GM12878 (cell line): ENCODE measurements around the gene TTLL10. TPM values are rescaled to one million over a fixed set of nuclear protein-coding genes. Genes with fewer than 3 reads are reported as not detected.

ENCODE experiments used
- ATAC-seq: fragments of 200-7000 bp; cut with Tn5 transposase; 3 replicates; pipeline ENCODE4 v1.9.1; 2020; ENCODE audit warnings: mild to moderate bottlenecking, moderate library complexity
- BruUV-seq: library from RNA; stranded (reverse); fragments of 400-500 nt; replicated peaks from 2 replicates; lab custom pipeline; 2021; lab: Mats Ljungman, UMichigan
- CTCF ChIA-PET: fragments of 300-600 bp; sonication (Branson Sonifier 250); formaldehyde crosslinking; extraction: SDS; loops from one replicate; lab custom pipeline; 2021; ENCODE audit warnings: inconsistent platforms; lab: Yijun Ruan, JAX
- POLR2A ChIA-PET: fragments of 350-600 bp; formaldehyde crosslinking; extraction: SDS; loops from one replicate; lab custom pipeline; 2021; ENCODE audit warnings: inconsistent platforms; lab: Charles Lee
- RAD21 ChIA-PET: fragments of 300-600 bp; sonication (Branson Sonifier 250); formaldehyde crosslinking; loops from one replicate; lab custom pipeline; 2023; ENCODE audit warnings: antibody characterized with exemption; ENCODE audit not compliant: unreplicated experiment; lab: Charles Lee
- SMC1A ChIA-PET: fragments of 300-600 bp; sonication (Branson Sonifier 250); formaldehyde crosslinking; loops from one replicate; lab custom pipeline; 2023; ENCODE audit not compliant: unreplicated experiment, uncharacterized antibody; lab: Charles Lee
- DNase-seq: peaks from one replicate; pipeline ENCODE4 v3.0.0-alpha.2; 2011; ENCODE audit warnings: low read depth, low spot score
- FAIRE-seq: peaks from 3 replicates; lab custom pipeline; 2011; peaks lifted over from hg19 to GRCh38; lab: Jason Lieb, UNC
- H2AFZ ChIP-seq: 2 replicates; pipeline ENCODE4 v1.6.0; 2011; ENCODE audit warnings: low read depth, low read length, control low read depth; ENCODE audit not compliant: control insufficient read depth
- H3K27ac ChIP-seq: 2 replicates; pipeline ENCODE4 v1.5.1; 2011; ENCODE audit warnings: control low read depth; ENCODE audit not compliant: control insufficient read depth, insufficient read depth
- H3K27me3 ChIP-seq, 2 experiments: replicated peaks in 1 of 2; 2 replicates each; pipeline versions ENCODE4 v1.6.0 to v1.6.1; 2011; ENCODE audit warnings: low read length in 1 of 2; ENCODE audit not compliant: control insufficient read depth in 2 of 2, insufficient read depth in 2 of 2
- H3K36me3 ChIP-seq, 2 experiments: 2 replicates each; pipeline ENCODE4 v1.5.1; 2011; ENCODE audit warnings: low read length in 1 of 2; ENCODE audit not compliant: control insufficient read depth in 2 of 2, insufficient read depth in 2 of 2
- H3K4me1 ChIP-seq: 2 replicates; pipeline ENCODE4 v1.6.1; 2011; ENCODE audit warnings: mild to moderate bottlenecking, low read length, moderate library complexity, mixed read lengths; ENCODE audit not compliant: control insufficient read depth, insufficient read depth
- H3K4me2 ChIP-seq: 2 replicates; pipeline ENCODE4 v1.6.0; 2011; ENCODE audit warnings: control low read depth; ENCODE audit not compliant: control insufficient read depth, insufficient read depth
- H3K4me3 ChIP-seq: fragments of 200-600 bp; sonication (generic); 2 replicates; pipeline ENCODE4 v1.5.1; 2016
- H3K79me2 ChIP-seq: 2 replicates; pipeline ENCODE4 v1.6.0; 2011; ENCODE audit warnings: low read length; ENCODE audit not compliant: control insufficient read depth, insufficient read depth
- H3K9ac ChIP-seq: 2 replicates; pipeline ENCODE4 v1.8.0; 2011; ENCODE audit warnings: low read length, control low read depth, mixed read lengths; ENCODE audit not compliant: control insufficient read depth, insufficient read depth
- H3K9me3 ChIP-seq: replicated peaks from 3 replicates; pipeline ENCODE4 v1.5.1; 2011; ENCODE audit warnings: mild to moderate bottlenecking, low read length; ENCODE audit not compliant: control insufficient read depth, insufficient read depth
- H4K20me1 ChIP-seq: 2 replicates; pipeline ENCODE4 v1.6.0; 2011; ENCODE audit not compliant: control insufficient read depth, insufficient read depth
- CHD1 ChIP-seq: IDR thresholded peaks from 2 replicates; pipeline ENCODE4 v1.6.1; 2012; ENCODE audit warnings: low read depth, low read length, improper control_type of control experiment
- E2F8 ChIP-seq: fragments of 450-650 bp; IDR thresholded peaks from 2 replicates; pipeline ENCODE4 v1.6.1; 2018; ENCODE audit warnings: mild to moderate bottlenecking, low read depth, moderate library complexity; ENCODE audit not compliant: partially characterized antibody
- EED ChIP-seq: sonication (generic); IDR thresholded peaks from 2 replicates; pipeline ENCODE4 v1.6.1; 2016; ENCODE audit warnings: antibody characterized with exemption, low read depth
- HCFC1 ChIP-seq: fragments of 150-350 bp; IDR thresholded peaks from 2 replicates; pipeline ENCODE4 v1.6.1; 2014; ENCODE audit warnings: low read length
- MTA3 ChIP-seq: IDR thresholded peaks from 2 replicates; pipeline ENCODE4 v1.6.1; 2012; ENCODE audit warnings: low read length, inconsistent platforms, borderline replicate concordance
- NR2F1 ChIP-seq: fragments of 450-650 bp; conservative IDR thresholded peaks from 2 replicates; pipeline ENCODE4 v1.6.1; 2017; ENCODE audit warnings: mild to moderate bottlenecking
- RAD51 ChIP-seq: fragments of 450-650 bp; IDR thresholded peaks from 2 replicates; pipeline ENCODE4 v1.6.1; 2016; ENCODE audit warnings: moderate library complexity, mild to moderate bottlenecking, inconsistent platforms
- RB1 ChIP-seq: fragments of 450-650 bp; formaldehyde crosslinking; IDR thresholded peaks from 2 replicates; pipeline ENCODE4 v1.6.1; 2017; ENCODE audit warnings: mild to moderate bottlenecking, borderline replicate concordance
- SIX5 ChIP-seq: IDR thresholded peaks from 2 replicates; pipeline ENCODE4 v1.6.1; 2011; ENCODE audit warnings: mild to moderate bottlenecking, low read depth, low read length, moderate library complexity; ENCODE audit not compliant: severe bottlenecking
- SREBF2 ChIP-seq: IDR thresholded peaks from 2 replicates; pipeline ENCODE4 v1.6.1; 2012; ENCODE audit warnings: mild to moderate bottlenecking, low read length
- SUPT20H ChIP-seq: IDR thresholded peaks from 2 replicates; pipeline ENCODE4 v1.6.1; 2011; ENCODE audit warnings: low read depth, mild to moderate bottlenecking, low read length, moderate library complexity, borderline replicate concordance; ENCODE audit not compliant: control insufficient read depth
- TCF12 ChIP-seq: IDR thresholded peaks from 2 replicates; pipeline ENCODE4 v1.6.1; 2011; ENCODE audit warnings: low read depth, mild to moderate bottlenecking, low read length
- YBX1 ChIP-seq: fragments of 450-650 bp; IDR thresholded peaks from 2 replicates; pipeline ENCODE4 v1.6.1; 2016; ENCODE audit warnings: antibody characterized with exemption
- ZNF207 ChIP-seq: fragments of 450-650 bp; IDR thresholded peaks from 2 replicates; pipeline ENCODE4 v1.6.1; 2014; ENCODE audit warnings: antibody characterized with exemption, mild to moderate bottlenecking, borderline replicate concordance
- ZNF217 ChIP-seq: fragments of 450-650 bp; IDR thresholded peaks from 2 replicates; pipeline ENCODE4 v1.6.1; 2017; ENCODE audit warnings: antibody characterized with exemption, mild to moderate bottlenecking
- ZSCAN29 ChIP-seq: fragments of 450-650 bp; IDR thresholded peaks from 2 replicates; pipeline ENCODE4 v1.6.1; 2017; ENCODE audit warnings: mild to moderate bottlenecking, moderate library complexity
- ZZZ3 ChIP-seq: IDR thresholded peaks from 2 replicates; pipeline ENCODE4 v1.6.1; 2011; ENCODE audit warnings: low read depth; ENCODE audit not compliant: control insufficient read depth, insufficient read length
- whole genome bisulfite sequencing: methylation state at CpG from one replicate; pipeline ENCODE4 v1.1.6; 2016; ENCODE audit warnings: low lambda C conversion rate; ENCODE audit not compliant: insufficient replicate concordance, insufficient coverage; ENCODE audit errors: missing lambda C conversion rate; 5-methylcytosine and 5-hydroxymethylcytosine counted together
- in situ Hi-C: fragments of 300-500 bp; cut with MboI; formaldehyde crosslinking; loops from 9 replicates; pipeline ENCODE4 v1.14.3; 2018; ENCODE audit warnings: mixed read lengths
- intact Hi-C: fragments of 100-400 bp; cut with micrococcal nuclease; formaldehyde crosslinking; loops from one replicate; pipeline ENCODE4 v1.14.2; 2022; ENCODE audit not compliant: unreplicated experiment
- polyA plus RNA-seq, 11 experiments: library from polyadenylated mRNA; depleted of rRNA in 4 of 11; unstranded in 6 of 11; stranded (reverse) in 5 of 11; fragments of >200 nt; fragmentation: Nextera tagmentation in 4 of 11; fragmentation: Illumina TruSeq in 1 of 11; extraction: Ambion mirVana in 4 of 11; extraction: Trizol in 1 of 11; gene quantifications; 1 replicate in 1 of 11; 2 replicates in 10 of 11; pipeline versions ENCODE4 v1.2.1 to v1.2.3, GENCODE V29; 2011 to 2016; ENCODE audit warnings: inconsistent platforms in 2 of 11, missing spikeins in 2 of 11, low read depth in 1 of 11
- total RNA-seq, 4 experiments: library from RNA; depleted of rRNA in 3 of 4; stranded (reverse); fragments of >200 nt in 3 of 4; fragmentation: Illumina TruSeq in 1 of 4; extraction: Trizol in 1 of 4; gene quantifications; 2 replicates each; pipeline versions ENCODE4 v1.2.1 to v1.2.3, GENCODE V29; 2013 to 2021
- TF ChIP-seq, protein P1 (sequence below): IDR thresholded peaks from 2 replicates; pipeline ENCODE4 v1.6.1; 2011; ENCODE audit warnings: borderline replicate concordance, low read depth, mild to moderate bottlenecking, moderate library complexity, low read length; ENCODE audit not compliant: insufficient read depth, poor library complexity, severe bottlenecking

TTLL10 gene
- total and polyA plus RNA-seq, 10 of the 15 experiments (the other 5 are each of a cell fraction or from before 2014, with no cell fraction given) = not detected

DNA sequence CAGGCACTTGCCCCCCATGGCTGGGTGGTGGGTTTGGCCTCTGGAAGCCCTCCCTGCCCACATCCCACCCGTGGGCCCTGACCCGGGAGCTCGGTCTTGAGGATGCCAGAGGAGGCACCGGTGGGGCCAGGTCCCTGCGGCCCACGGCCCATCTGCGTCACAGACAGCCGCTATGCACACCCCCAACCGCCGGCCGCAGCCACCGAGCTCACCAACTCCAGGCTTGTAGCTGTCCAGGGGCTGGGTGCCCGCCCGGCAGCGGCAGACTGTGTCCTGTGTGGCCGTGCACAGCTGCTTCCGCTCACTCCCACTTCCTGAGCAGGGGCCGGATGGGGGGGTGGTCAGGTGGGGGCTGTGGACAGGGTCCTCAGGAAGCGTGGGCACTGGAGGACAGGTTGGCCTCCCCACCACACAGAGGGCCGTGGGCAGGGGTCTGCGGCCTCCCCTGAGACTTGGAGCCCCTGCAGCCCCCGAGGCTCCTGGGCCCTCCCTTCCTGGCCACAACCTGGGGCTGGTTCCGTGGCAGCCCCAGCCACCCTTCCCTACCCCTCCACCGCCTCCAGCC, 39.2 kb downstream of the TTLL10 start:
- peak; percentile 70 for ATAC-seq
- ChIA-PET SMC1A (interaction anchor here (0.6 to 1.4 kb wide), 2 partner anchors 25 to 90 kb away, joined by 3 read pairs; no protein-coding TSS in a partner anchor), RAD21 (interaction anchor here (0.6 to 2.1 kb wide), 6 partner anchors 18 to 206 kb away, joined by 3 to 10 read pairs (median 4); no protein-coding TSS in a partner anchor), POLR2A (interaction anchor here (0.8 to 2.2 kb wide), 2 partner anchors 18 to 41 kb away, joined by 3 to 7 read pairs; no protein-coding TSS in a partner anchor), CTCF (interaction anchor here (0.6 to 2.2 kb wide), 2 partner anchors 18 to 24 kb away, joined by 3 to 8 read pairs; no protein-coding TSS in a partner anchor)
- 4% methylated on average over 23 of the region's 24 CpGs for WGBS
- intact Hi-C loops = no loop called here
- in situ Hi-C loops = no loop called here
- H3K4me3 ChIP-seq = peak overlapping the region; percentile 27; the same call in 1 of the 2 replicates
- H2AFZ ChIP-seq = peak overlapping the region; percentile 7; the same call in 1 of the 2 replicates
- H3K9ac ChIP-seq = peak overlapping the region; percentile 35; the same call in 1 of the 2 replicates
- BruUV-seq = no TSS peak
- peak overlapping the region; percentile 25; the same call in 1 of the 2 replicates for H3K27ac ChIP-seq
- H3K27me3 ChIP-seq = no peaks in the 10 kb centered on the region
- no peaks in the 10 kb centered on the region; the same call in 2 of the 3 replicates for H3K9me3 ChIP-seq
- peaks cover 38% of the 10 kb centered on the region for H3K4me1 ChIP-seq
- H3K79me2 ChIP-seq = no peaks in the 10 kb centered on the region
- FAIRE-seq = no peak
- peak overlapping the region; percentile 62 for H3K4me2 ChIP-seq
- H3K36me3 ChIP-seq = peaks cover 0 to 10% of the 10 kb centered on the region in 2 experiments; a peak in 3 of 4 replicates
- DNase-seq = no peak
- H4K20me1 ChIP-seq = no peaks in the 10 kb centered on the region
- TF ChIP-seq ZSCAN29 (no peak), E2F8 (no peak), CHD1 (no peak), ZNF217 (no peak), MTA3 (no peak), SUPT20H (no peak), HCFC1 (no peak), EED (no peak; the same call in 1 of the 2 replicates), TCF12 (peak; percentile 80; the same call in 1 of the 2 replicates), RB1 (no peak), ZNF207 (no peak), ZZZ3 (no peak), SREBF2 (no peak), YBX1 (no peak), RAD51 (no peak), NR2F1 (peak; percentile 54), SIX5 (no peak)
- TF ChIP-seq, protein P1, sequence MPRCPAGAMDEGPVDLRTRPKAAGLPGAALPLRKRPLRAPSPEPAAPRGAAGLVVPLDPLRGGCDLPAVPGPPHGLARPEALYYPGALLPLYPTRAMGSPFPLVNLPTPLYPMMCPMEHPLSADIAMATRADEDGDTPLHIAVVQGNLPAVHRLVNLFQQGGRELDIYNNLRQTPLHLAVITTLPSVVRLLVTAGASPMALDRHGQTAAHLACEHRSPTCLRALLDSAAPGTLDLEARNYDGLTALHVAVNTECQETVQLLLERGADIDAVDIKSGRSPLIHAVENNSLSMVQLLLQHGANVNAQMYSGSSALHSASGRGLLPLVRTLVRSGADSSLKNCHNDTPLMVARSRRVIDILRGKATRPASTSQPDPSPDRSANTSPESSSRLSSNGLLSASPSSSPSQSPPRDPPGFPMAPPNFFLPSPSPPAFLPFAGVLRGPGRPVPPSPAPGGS = no peak
